IPS DF 6.9 (cell line): ENCODE measurements around the gene THRSP.
"Not testable (repeated sequence)": the region's sequence is repeated elsewhere in the genome, so short reads cannot be mapped to it uniquely, and the experiment has no call there.

Experiments
- DNase-seq: peaks from one replicate; pipeline ENCODE4 v3.0.0-alpha.2; 2013; ENCODE audit warnings: low read depth, low spot score
- H3K27ac ChIP-seq: one replicate; pipeline ENCODE4 v1.5.1; 2013; ENCODE audit warnings: low read length, control low read depth
- H3K27me3 ChIP-seq: 2 replicates; pipeline ENCODE4 v1.6.1; 2013; ENCODE audit warnings: mild to moderate bottlenecking, low read length; ENCODE audit not compliant: control insufficient read depth, insufficient read depth
- H3K36me3 ChIP-seq: 2 replicates; pipeline ENCODE4 v1.6.1; 2013; ENCODE audit warnings: low read length; ENCODE audit not compliant: control insufficient read depth, insufficient read depth
- H3K4me1 ChIP-seq: 2 replicates; pipeline ENCODE4 v1.6.1; 2013; ENCODE audit warnings: low read length; ENCODE audit not compliant: control insufficient read depth, insufficient read depth
- H3K4me3 ChIP-seq: 2 replicates; pipeline ENCODE4 v1.5.1; 2013; ENCODE audit warnings: mild to moderate bottlenecking, low read length
- H3K9me3 ChIP-seq: 2 replicates; pipeline ENCODE4 v1.6.1; 2013; ENCODE audit warnings: low read length, inconsistent platforms; ENCODE audit not compliant: control insufficient read depth, insufficient read depth
- WGBS: extraction: QIAGEN DNeasy Blood & Tissue Kit; methylation state at CpG from one replicate; pipeline ENCODE4 v1.1.7; 2013; ENCODE audit warnings: mixed read lengths, missing lambda C conversion rate; ENCODE audit not compliant: insufficient read length, insufficient coverage; 5-methylcytosine and 5-hydroxymethylcytosine counted together

The THRSP gene

GRCh38 chr11:78050964-78051831 is 12.5 kb upstream of the THRSP start:
- Histone ChIP-seq H3K4me3 (no peak overlapping the region), H3K27me3 (no peaks in the 10 kb centered on the region; the same call in 1 of the 2 replicates), H3K36me3 (no peaks in the 10 kb centered on the region), H3K27ac (no peak overlapping the region), H3K4me1 (peaks cover 1% of the 10 kb centered on the region; the same call in 1 of the 2 replicates), H3K9me3 (no peaks in the 10 kb centered on the region)
- WGBS: no CpG with 5 or more reads among the region's 6 CpGs
- DNase-seq: no peak

- DNase-seq: no peak
- no peak overlapping the region for H3K27ac ChIP-seq
- H3K4me3 ChIP-seq: no peak overlapping the region
- no peaks in the 10 kb centered on the region for H3K4me1 ChIP-seq
- H3K27me3 ChIP-seq: no peaks in the 10 kb centered on the region; the same call in 1 of the 2 replicates
- no peaks in the 10 kb centered on the region for H3K9me3 ChIP-seq
- WGBS: no CpG with 5 or more reads among the region's 4 CpGs
- H3K36me3 ChIP-seq: no peaks in the 10 kb centered on the region
Observed at GRCh38 chr11:78054971-78055370, 8.7 kb upstream of the THRSP start.

- Histone ChIP-seq H3K27me3 (no peaks in the 10 kb centered on the region; the same call in 1 of the 2 replicates), H3K4me3 (no peak overlapping the region), H3K36me3 (no peaks in the 10 kb centered on the region), H3K9me3 (no peaks in the 10 kb centered on the region), H3K4me1 (no peaks in the 10 kb centered on the region), H3K27ac (no peak overlapping the region)
- no CpG with 5 or more reads among the region's 3 CpGs for WGBS
- DNase-seq: no peak
Observed at GRCh38 chr11:78056093-78056492, 7.6 kb upstream of the THRSP start.

- no CpG with 5 or more reads among the region's 10 CpGs for WGBS
- DNase-seq: no peak
- H3K36me3 ChIP-seq: no peaks in the 10 kb centered on the region
- H3K9me3 ChIP-seq: no peaks in the 10 kb centered on the region
- no peaks in the 10 kb centered on the region for H3K4me1 ChIP-seq
- H3K27ac ChIP-seq: no peak overlapping the region
- no peaks in the 10 kb centered on the region; the same call in 1 of the 2 replicates for H3K27me3 ChIP-seq
- no peak overlapping the region for H3K4me3 ChIP-seq
Observed at GRCh38 chr11:78057462-78058055, 6.1 kb upstream of the THRSP start.

GRCh38 chr11:78059749-78060328 is 3.8 kb upstream of the THRSP start:
- WGBS: no CpG with 5 or more reads among the region's 9 CpGs
- H3K36me3 ChIP-seq, H3K4me1 ChIP-seq, H3K27ac ChIP-seq, H3K27me3 ChIP-seq, H3K9me3 ChIP-seq, H3K4me3 ChIP-seq, DNase-seq: not testable (repeated sequence)

- Histone ChIP-seq H3K9me3 (no peaks in the 10 kb centered on the region), H3K27ac (no peak overlapping the region), H3K4me1 (no peaks in the 10 kb centered on the region), H3K27me3 (no peaks in the 10 kb centered on the region), H3K36me3 (no peaks in the 10 kb centered on the region), H3K4me3 (no peak overlapping the region)
- WGBS: no CpG with 5 or more reads among the region's 8 CpGs
- no peak for DNase-seq
Observed at GRCh38 chr11:78060533-78060932, 3.1 kb upstream of the THRSP start.

GRCh38 chr11:78061088-78061920 is 2.4 kb upstream of the THRSP start:
- Histone ChIP-seq H3K4me3 (no peak overlapping the region), H3K27ac (no peak overlapping the region), H3K27me3 (no peaks in the 10 kb centered on the region), H3K4me1 (no peaks in the 10 kb centered on the region), H3K36me3 (no peaks in the 10 kb centered on the region), H3K9me3 (no peaks in the 10 kb centered on the region)
- WGBS: no CpG with 5 or more reads among the region's 4 CpGs
- no peak for DNase-seq

GRCh38 chr11:78061921-78062311 is 1.7 kb upstream of the THRSP start:
- DNase-seq: no peak
- no CpG with 5 or more reads among the region's 4 CpGs for WGBS
- Histone ChIP-seq H3K27ac (no peak overlapping the region), H3K4me3 (no peak overlapping the region), H3K9me3 (no peaks in the 10 kb centered on the region), H3K36me3 (no peaks in the 10 kb centered on the region), H3K4me1 (no peaks in the 10 kb centered on the region), H3K27me3 (no peaks in the 10 kb centered on the region)

GRCh38 chr11:78062671-78063070 is 990 bp upstream of the THRSP start:
- no peaks in the 10 kb centered on the region for H3K36me3 ChIP-seq
- WGBS: no CpG with 5 or more reads among the region's 2 CpGs
- H3K27ac ChIP-seq: no peak overlapping the region
- no peaks in the 10 kb centered on the region for H3K9me3 ChIP-seq
- H3K4me3 ChIP-seq: no peak overlapping the region
- H3K27me3 ChIP-seq: no peaks in the 10 kb centered on the region
- H3K4me1 ChIP-seq: no peaks in the 10 kb centered on the region
- DNase-seq: no peak

GRCh38 chr11:78065203-78065602 is 1.5 kb downstream of the THRSP start:
- no CpG with 5 or more reads among the region's 2 CpGs for WGBS
- DNase-seq: no peak
- Histone ChIP-seq H3K27ac (no peak overlapping the region), H3K4me3 (no peak overlapping the region), H3K9me3 (no peaks in the 10 kb centered on the region), H3K4me1 (no peaks in the 10 kb centered on the region), H3K27me3 (no peaks in the 10 kb centered on the region), H3K36me3 (no peaks in the 10 kb centered on the region; the same call in 1 of the 2 replicates)
